Activated T-helper 1 cell treated with Interleukin-2 at 50 U/mL for 16 hours (primary cell): ENCODE data around the gene SORD.
"Not testable (repeated sequence)": the region's sequence is repeated elsewhere in the genome, so short reads cannot be mapped to it uniquely, and the experiment has no call there.

Experiments used
- DNase-seq: peaks from one replicate; pipeline ENCODE4 v3.0.0-alpha.2; 2020; ENCODE audit warnings: low read depth

SORD gene

DNA sequence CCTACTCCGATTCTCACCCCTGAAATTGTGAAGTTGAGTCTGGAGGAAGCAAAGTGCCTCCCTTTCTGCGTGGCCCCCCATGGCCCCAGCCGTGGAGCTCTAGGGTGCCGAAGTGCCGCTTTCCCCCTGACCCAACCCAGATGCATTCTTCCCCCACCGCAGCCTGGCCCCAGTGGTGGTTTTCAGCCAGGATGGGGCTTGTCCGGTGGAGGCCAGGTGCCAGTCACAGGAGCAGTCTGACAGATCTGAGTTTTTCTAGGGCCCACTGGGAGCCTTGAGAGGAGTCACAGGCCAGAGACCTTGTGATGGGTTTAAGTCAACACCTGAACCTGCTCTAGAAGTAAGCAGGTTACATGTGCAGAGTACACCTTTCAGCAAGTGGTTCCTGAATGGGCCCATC, 39.3 kb downstream of the SORD start:
- DNase-seq, result not testable (repeated sequence)

DNA sequence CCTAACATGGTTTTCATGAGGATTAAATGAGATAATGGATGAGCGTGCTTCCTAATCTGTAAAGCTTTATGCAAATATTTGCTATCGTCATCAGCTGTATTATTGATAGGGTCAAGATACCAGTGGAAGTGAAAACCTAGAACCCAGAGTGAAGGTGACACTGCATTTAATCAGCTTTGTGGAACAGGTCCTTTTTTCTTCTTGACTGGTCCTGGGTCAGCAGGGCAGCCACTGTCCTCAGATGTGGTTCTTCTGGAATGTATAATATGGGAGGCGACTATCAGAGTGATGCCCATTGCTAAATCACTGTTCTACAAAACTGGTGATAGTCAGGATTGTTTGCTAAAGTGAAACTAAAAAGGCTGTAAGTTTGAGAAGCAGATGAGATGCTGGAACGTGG, 41.4 kb downstream of the SORD start:
- DNase-seq, result no peak

DNA sequence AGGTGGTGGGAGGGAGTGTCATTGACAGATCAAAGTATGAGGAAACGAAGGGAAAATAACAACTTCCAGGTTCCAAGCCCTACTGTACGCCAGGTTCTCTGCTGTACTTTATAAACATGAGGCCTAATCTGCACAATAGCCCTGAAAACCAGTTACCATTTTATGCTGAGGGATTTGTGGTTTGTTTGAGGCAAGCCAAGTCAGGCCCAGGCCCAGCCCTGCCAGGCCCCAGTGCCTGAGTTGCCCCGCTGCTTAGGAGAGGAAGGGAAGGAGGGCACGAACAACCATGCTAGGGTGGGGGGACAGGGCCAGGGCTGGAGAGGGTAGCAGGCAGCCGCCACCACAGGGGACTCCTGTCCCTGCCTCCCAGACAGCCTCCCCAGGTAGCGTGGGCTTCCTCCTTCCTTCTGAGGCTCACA, 47.0 kb downstream of the SORD start:
- not testable (repeated sequence) for DNase-seq

DNA sequence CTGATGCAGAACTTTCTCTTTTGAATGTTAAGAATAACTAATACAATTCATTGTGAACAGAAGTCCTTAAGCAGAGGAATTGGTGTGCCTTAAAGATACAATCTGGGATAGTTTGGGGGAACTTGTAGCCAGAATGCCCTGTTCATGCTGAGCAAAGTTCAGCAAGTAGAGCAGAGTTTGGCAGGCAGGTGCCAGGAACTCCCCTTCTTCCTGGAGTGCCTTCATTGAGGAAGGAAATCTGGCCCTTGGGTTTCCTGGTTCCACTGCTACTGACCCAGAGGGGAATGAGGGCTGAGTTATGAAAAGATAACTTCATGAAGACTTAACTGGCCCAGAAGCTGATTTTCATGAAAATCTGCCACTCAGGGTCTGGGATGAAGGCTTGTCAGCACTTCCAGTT, 50.6 kb downstream of the SORD start:
- not testable (repeated sequence) for DNase-seq

DNA sequence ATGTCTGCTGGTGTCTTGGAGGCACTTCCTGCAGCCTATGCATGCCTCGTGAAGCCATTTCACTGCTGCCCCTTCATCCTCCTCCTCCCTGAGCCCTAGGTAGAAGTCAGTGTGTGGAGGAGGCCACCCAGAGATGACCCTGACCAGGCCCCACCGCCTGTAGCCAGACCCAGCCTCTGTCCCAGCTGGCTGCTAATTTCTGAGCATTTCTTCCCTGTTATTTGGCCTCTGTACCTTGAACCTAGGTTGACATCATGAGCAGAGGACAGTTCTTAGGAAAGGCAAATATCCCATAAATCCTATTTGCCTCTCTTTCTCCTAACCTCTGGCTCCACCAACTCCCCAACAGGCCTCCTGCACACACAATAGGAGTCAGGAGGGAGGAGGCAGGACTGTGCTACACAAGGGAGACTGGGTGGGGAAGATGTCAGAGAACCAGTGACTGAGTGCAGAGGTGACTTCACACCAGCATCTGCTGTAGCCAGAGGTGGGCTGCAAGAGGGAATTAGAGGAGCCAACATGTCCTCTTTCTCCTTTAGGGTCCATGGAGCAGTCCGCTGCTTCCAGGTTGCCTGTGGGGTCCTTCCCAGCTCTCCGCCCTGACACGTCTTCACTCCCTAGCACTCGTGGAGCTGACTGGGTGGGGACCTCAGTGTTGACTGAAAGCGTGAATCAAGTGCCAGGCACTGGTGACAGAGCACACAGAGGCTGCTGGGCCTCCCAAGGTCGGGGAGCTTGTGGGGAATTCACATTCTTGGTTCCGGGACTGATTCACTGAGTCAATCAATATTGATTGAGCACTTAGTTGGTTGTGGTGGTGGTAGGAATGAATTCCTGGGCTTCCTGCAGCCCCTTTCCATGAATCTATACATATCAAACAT, 52.7 kb downstream of the SORD start:
- DNase-seq, result not testable (repeated sequence)

DNA sequence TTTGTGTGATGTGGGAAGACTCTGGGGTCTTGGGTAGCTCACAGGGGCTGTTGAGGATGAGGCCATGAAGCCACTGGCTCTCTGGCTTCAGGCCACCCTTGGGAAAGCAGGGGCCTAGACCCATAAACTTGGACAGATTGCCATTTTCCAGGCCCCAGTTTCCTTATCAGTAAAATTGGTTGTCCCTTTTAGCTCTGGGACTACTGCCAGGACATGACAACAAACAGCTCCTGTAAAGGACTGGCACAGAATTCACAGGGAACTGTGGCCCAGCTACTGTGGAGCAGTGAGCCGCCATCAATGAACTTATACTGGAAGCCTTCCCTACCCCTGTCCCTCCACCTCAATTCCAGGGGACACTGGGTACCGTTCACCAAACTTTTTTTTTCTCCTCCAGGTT, 54.4 kb downstream of the SORD start:
- DNase-seq, result not testable (repeated sequence)

DNA sequence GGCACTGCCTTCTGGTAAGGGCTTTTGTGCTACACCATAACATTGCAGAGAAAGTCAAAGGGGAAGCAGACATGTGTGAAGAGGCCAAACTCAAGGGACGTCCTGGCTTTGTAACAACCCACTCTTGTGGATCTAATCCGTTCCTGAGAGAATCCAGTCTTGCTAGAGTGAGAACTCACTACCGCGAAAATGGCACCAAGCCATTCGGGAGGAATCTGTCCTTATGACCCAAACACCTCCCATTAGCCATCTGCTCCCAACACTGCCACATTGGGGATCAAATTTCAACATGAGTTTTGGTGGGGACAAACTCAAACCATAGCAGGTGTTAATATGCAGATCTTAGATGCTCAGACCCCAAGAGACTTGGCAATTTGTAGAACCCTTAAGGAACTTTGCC, 56.2 kb downstream of the SORD start:
- not testable (repeated sequence) for DNase-seq

DNA sequence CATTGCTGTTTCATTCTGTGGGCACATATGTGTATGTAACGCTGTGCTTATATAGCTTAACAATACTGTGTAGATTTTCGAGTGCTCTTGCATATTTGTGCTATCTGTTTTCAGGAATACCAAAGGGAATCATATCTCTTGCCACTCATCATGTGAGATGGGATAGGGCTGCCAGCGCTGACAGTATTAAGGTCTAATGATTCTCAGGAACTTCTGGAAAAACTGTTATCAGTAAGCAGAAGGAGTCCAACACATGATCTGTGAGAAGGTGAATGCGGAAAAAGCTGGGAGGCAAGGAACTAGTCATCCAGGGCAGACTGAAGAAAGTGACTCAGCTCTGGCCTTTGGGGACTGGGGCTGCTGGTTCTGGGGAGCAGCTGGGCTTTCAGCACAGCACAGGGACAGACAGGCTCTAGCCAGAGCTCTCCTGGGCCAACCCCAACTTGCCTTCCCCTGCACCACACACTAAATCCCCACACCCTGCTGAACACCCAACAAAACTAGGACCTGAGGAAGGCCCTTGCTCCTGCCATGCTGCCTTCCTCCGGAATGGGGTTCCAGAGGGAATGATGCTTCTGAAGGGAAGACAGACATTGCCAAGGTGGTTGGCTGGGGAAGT, 56.7 kb downstream of the SORD start:
- not testable (repeated sequence) for DNase-seq

DNA sequence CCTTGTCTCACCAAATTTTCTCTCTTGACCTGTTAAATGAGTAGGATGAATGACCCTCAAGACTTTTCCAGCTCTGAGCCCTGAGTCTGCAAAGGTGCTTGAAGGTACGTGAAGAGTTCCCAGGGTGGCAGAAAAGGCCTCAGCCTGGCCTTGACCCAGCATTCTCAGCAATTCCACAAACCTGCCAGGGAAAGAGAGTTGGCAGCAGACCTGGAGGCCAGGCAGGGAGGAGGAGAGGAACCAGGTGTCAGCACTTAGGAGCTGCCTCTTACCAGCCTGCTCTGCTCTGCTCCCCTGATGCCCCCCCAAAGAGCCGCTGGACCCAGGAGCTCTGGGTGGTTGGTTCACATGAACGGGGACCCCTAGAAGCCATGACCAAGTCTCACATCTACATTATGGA, 57.6 kb downstream of the SORD start:
- DNase-seq, result not testable (repeated sequence)

DNA sequence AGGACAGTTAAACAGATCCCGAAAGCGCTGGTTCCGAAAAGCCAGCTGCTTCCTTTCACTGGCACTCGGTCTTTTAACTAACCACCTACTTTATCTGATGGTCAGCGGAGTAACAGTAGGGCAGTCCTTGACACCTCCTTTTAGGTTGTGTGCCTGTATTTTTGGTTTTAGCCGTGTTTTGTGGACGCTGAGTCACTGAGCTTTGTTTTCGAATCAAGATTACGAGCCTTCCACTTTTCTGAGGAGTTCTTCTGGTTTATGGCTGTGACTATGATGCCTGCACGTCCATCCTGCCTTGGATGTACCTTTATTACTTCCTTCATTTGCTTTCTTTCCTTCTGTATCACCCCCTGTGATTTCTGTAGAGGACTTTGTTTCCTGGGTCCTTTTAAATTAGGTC, 59.4 kb downstream of the SORD start:
- DNase-seq, result not testable (repeated sequence)

DNA sequence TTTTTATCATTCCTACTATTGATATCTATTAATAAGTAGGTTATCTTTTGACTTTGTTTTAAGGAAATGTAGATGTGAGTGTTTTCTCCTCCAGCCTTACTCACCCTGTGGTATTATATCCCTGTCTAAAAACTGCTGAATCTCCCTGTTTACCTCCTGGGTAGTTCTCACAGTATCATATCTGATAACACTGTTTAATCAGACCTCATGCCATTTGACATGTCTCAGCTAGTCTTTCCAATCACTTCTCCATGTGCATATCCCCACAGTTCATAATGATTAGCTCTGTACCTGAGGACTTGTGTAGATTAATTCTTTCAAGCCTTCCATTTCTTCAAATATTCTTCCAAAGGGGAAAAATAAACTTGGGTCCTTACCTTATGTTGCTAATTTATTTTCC, 60.2 kb downstream of the SORD start:
- DNase-seq, result no peak

DNA sequence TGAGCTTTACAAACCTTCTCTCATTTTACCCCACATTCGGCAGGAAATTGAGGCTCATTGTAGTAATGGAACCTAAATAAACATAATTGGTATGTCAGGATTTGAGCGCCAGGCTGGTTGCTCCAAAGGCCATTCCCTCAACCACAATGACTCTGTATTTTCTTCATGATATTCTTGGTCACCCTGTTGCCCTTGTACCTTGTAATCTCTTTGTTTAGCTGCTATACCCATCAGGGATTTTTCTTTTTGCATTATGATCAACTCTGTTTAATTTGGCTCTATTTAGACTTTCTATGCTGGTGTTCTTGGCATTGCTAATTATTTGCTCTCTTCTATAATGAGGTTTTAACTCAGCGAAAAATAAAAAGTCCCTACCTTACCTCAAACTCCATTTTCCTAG, 61.2 kb downstream of the SORD start:
- DNase-seq, result no peak

DNA sequence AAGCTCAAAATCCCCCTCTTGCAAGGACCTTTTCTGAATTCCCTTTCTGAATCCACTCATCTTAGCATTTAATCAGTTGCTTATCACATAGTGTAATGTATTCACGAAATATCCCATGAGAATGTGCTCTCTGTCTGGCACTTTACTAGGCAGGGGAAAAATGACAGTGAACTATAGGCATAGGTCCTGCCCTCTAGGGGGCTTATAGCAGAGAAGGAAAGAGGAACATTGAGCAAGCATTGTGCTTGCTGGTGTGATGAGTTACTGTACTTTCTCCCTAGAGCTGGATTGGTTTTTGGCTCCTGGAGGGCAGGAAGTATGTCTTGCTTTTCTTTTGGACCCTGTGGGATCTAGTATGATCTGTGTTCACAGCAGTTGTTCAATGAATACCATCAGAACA, 64.5 kb downstream of the SORD start:
- no peak for DNase-seq

DNA sequence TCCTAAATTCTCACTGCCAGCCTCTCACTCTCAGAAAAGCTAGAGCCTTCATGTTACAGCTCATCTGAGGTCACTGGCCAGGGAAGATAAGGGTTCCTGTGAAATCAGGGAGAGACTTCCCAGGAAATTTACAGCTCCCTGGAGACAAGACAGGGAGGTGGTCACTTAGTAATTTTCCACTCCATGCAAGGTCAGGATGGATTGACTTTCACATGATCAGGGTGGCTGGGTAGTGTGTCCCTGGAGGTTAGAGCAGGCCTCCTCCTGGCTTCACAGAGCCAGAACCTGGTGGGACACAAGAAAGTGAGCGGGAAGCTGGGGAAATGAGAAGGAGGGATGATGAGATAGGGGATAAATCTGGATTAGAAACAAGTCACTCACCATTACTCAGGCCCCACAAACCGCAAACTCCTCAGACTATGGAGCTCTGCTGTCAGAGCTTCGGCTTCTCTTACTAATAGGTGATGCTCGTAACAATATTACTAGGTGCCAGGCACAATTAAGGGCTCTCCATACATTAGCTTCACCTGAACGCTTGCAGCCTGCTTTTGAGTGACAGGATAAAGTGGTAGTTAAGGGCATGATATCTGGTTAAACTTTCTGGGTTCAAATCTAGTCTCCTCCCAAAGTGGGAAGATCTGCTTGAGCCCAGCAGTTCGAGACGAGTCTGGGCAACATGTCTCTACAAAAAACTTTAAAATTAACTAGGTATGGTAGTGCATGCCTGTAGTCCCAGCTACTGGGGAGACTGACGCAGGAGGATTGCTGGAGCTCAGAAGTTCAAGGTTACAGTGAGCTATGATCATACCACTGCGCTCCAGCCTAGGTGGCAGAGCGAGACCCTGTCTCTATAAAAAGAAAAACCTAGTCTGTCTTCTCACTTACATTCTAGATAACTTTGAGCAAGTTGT, 66.1 kb downstream of the SORD start:
- no peak for DNase-seq

DNA sequence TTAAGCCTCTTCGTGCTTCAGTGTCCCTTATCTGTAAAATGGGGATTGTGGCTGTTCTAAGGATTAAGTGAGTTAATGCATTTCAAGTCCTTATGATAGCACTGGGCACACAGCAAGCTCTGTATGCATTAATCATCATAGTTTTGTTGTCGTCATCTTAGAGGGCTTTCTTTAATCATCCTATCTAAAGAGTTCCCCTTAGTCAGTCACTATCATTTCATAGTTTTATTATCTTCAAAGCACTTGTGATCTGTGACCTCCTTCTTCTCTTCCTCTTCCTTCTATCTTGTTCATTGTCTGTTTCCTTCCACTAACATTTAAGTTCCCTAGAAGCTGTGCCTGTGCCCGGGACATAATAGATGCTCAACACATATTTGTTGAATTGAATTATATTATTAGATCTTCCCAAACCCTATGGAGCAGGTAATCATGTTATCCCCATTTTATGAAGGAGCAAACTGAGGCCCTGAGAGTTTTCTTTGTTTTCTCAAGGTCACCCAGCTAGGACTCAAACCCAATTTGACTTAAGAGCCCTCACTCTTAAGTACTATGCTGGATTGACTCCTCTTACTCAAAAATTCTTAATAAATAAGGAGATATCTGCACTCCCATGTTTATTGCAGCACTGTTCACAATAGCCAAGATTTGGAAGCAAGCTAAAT, 66.8 kb downstream of the SORD start:
- DNase-seq, result no peak

DNA sequence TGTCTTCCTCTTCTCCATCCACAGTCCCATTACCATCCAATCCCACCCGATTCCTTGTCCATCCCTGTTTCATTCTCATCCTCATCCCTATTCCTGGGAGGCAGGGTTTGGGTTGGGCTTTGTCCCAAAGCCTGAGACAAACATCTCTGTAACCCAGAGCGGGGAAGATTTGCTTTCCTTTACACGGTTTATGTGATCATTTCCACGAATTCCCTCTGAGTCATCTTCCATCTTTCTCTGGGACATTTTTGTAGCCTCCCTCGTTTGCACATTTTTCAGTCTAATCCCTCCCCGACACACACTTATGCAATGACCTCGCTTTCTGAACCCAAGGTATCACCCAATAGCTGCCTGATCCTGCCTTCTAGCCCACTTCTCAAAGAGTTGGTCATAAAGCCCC, 68.2 kb downstream of the SORD start:
- no peak for DNase-seq

DNA sequence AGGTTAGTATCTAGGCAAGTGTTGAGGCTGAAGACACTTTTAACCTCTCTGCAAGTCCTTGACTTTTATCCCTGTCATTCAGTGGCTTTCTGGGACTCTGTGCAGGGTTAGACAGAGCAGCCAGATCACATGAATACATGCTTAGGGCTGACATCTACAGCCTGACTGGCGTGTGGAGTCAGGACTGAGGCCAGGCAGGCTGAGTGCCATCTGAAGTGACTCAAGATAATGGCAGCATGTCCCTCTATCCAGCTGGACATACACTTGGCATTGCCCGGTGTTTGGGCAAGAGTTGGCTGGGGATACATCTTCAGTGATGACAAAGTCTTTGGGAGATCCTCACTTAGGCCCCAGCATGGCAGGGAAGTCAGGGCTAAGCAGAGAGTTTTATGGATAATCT, 68.6 kb downstream of the SORD start:
- DNase-seq, result no peak

DNA sequence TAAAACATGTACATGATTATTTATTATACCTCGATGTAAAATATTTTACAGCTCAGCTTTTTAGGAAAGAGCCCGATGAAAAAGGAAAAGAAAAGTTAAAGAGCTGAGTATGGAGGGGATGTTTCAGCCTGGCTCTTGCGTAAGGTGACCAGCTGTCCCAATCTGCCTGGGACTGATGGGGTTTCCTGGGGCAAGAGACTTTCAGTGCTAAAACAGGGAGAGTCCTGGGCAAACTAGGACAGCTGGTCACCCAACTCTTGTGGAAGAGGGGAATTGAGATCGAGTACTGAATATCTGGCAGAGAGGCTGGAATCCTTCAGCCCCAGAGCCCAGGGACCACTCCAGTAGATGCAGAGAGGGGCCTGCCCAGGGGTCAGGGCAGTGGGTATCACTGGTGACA, 70.0 kb downstream of the SORD start:
- no peak for DNase-seq

DNA sequence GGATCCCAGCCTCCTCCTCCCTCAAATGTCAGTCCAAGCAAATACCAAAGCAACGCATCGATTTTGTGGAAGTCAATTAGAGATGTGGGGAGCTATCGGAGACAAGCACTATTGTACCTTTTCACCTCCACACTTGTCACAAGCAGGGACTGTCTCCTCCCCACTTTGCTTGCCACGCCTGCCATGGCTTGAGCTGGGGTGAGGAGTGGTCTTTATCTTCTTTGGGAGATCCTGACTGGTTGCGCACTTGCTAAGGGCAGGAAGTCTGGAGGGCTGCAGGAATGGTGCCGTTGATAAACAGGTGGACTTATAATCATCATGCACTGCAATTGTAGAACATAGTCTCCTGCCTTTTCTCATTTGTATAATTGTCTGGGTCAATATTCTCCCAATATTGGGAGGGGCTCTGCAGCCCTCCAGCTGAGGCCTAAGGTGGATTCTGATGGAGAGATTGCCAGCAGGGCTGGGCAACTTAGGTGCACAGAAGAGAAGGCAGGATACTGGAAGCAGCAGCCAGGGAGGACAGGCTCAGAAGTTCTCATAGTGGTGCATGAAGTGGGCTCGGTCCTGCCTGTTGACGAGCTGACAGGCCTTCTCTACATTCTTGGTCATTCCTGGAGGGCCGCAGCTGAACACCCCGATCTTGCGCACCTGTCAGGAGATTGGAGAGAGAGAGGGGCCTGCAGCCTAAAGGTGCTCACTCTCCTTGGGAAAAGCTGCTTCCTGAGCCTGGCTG, 70.8 kb downstream of the SORD start:
- no peak for DNase-seq

DNA sequence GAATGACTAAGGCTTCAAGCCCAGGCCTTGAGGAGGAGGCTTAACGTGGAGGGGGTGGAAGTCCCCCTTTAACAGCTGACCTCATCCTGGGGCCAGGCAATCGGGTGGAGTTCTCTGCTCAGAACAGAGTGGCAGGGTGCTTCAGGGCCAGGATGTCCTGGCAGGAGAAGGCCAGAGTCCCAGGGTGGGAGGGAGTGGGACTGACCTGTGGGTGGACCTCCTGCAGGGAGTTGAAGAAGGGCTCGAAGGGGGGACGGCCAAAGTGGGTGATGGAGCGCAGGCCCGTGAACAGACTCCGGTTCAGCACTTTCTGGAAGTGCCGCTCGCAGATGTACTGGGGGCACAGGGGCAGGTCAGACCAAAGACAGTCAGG, 71.3 kb downstream of the SORD start:
- no peak for DNase-seq

DNA sequence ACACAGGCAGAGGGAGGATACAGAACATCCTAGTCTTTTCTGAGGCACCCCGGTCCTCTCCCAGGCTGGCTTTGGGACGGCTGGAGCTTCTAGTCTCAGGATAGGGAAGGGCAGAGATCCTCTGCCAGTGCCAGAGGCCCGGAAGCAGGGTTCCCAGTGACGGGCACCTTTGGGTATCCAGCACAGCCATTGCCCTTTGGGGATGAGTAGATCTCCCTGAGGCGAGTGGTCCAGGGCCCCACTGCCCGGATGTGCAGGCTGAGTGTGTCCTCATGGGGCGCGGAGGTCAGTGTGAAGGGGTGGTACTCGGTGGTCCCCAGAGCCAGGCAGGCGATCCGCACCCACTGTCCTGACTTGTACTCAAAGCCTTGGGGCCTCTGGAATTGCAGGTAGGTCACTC, 72.7 kb downstream of the SORD start:
- no peak for DNase-seq
